NCI-H1436 treated with DMSO at 0.1 percent for 48 hours (cell line): ENCODE results near the gene CHRDL2.
"Not testable (repeated sequence)": the region's sequence is repeated elsewhere in the genome, so short reads cannot be mapped to it uniquely, and the experiment has no call there.

Experiments used
- DNase-seq: peaks from one replicate; lab custom pipeline; 2025; lab: John Stamatoyannopoulos, UW

The CHRDL2 gene

GRCh38 chr11:74670171-74670570, 61.1 kb downstream of the CHRDL2 start:
- no peak for DNase-seq

GRCh38 chr11:74669211-74670160, 61.7 kb downstream of the CHRDL2 start:
- no peak for DNase-seq

GRCh38 chr11:74663315-74663714, 67.9 kb downstream of the CHRDL2 start:
- DNase-seq, result no peak

DNA sequence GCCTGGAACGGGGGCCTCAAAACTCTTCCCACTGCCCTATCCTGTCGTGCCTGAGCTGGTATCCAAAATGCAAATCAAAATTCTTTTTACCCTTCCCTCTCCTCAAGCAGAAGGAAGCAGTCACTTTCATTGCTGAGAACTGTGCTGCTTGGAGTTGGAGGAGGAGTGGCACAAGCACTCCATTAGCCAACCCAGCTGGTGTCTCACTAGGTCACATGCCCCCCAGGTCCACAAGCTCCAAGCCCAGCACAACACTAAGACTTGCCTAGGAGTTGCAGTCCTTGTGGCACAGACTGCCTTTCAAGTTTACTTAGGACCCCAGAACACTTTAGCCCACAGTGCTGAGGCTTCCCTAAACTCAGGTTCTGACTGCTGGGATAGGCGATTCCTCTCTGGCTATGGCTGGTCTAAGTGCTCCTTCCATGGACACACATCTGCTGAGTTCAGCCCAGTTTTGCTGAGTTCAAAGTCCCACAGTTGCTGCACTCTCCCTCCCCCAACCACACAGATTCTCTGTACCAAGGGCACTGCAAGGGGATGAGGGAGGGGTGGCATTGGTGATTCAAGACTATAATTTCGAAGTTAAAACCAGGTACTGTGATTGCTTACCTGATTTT, 68.6 kb downstream of the CHRDL2 start:
- DNase-seq, result no peak

- DNase-seq, result not testable (repeated sequence)
These were observed 72.1 kb downstream of the CHRDL2 start for GRCh38 chr11:74659124-74659523.

- no peak for DNase-seq
These were observed 76.2 kb downstream of the CHRDL2 start for GRCh38 chr11:74654976-74655375.

DNA sequence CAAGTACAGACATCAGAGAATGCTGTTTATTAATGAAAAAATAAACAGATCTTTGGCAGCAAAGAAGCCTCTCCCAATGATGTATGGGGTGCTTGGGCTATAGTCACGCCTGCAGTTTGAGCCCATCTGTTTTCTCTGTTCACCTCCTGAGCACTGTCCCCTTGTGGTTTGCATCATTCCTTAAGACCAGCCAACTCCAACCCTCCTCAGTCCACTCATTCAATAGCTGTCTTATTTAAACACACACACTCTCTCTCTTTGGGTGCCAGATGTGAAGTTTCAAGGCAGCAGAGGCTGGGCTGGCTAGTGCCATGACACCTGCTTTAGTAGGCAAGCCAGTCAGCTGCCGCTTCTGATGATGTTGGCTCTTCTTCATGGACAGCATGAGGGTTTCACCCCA, 80.7 kb downstream of the CHRDL2 start:
- DNase-seq, result no peak

- no peak for DNase-seq
These were observed 82.3 kb downstream of the CHRDL2 start for GRCh38 chr11:74648894-74649293.

- DNase-seq, result no peak
These were observed 83.4 kb downstream of the CHRDL2 start for GRCh38 chr11:74647831-74648230.

GRCh38 chr11:74647404-74647803, 83.8 kb downstream of the CHRDL2 start:
- no peak for DNase-seq

- no peak for DNase-seq
These were observed 84.3 kb downstream of the CHRDL2 start for GRCh38 chr11:74646954-74647353.
